SK-N-SH (cell line): ENCODE measurements around the gene SPINT2. TPM values are rescaled to one million over a fixed set of nuclear protein-coding genes. Genes with fewer than 3 reads are reported as not detected.

Experiments used
- CTCF ChIA-PET: fragments of 300-600, 350-600 bp; formaldehyde crosslinking; extraction: SDS; loops from one replicate; lab custom pipeline; 2021; lab: Yijun Ruan, JAX
- POLR2A ChIA-PET: fragments of 350-600 bp; sonication (Branson Sonifier 250); formaldehyde crosslinking; extraction: SDS; loops from one replicate; lab custom pipeline; 2020; ENCODE audit warnings: antibody characterized with exemption, inconsistent platforms; lab: Yijun Ruan, JAX
- DNase-seq: peaks from one replicate; pipeline ENCODE4 v3.0.0; 2012
- H2AFZ ChIP-seq: fragments of 200-600 bp; sonication (generic); 2 replicates; pipeline ENCODE4 v1.8.1; 2016; ENCODE audit warnings: antibody characterized with exemption, mild to moderate bottlenecking, low read depth
- H3F3A ChIP-seq: fragments of 200-600 bp; sonication (generic); replicated peaks from 2 replicates; pipeline ENCODE3; 2016; ENCODE audit warnings: antibody characterized with exemption, mild to moderate bottlenecking; ENCODE audit not compliant: insufficient read depth
- H3K27ac ChIP-seq, 2 experiments: fragments of 200-500 bp in 1 of 2; fragments of 200-600 bp in 1 of 2; sonication (Bioruptor generic) in 1 of 2; sonication (generic), shearing (Covaris generic) in 1 of 2; 2 replicates each; pipeline versions ENCODE4 v1.5.1 to v1.6.1; 2014 to 2016; ENCODE audit warnings: low read depth in 2 of 2, inconsistent platforms in 1 of 2, low read length in 1 of 2, mild to moderate bottlenecking in 1 of 2, mixed read lengths in 1 of 2
- H3K27me3 ChIP-seq: fragments of 200-600 bp; sonication (generic), shearing (Covaris generic); 2 replicates; pipeline ENCODE4 v1.6.1; 2016; ENCODE audit warnings: mixed run types; ENCODE audit not compliant: insufficient read depth
- H3K36me3 ChIP-seq, 2 experiments: fragments of 200-500 bp in 1 of 2; fragments of 200-600 bp in 1 of 2; sonication (Bioruptor generic) in 1 of 2; sonication (generic) in 1 of 2; replicated peaks in 1 of 2; 2 replicates each; pipeline versions ENCODE3 to v1.5.1; 2014 to 2016; ENCODE audit warnings: low read length in 1 of 2, mild to moderate bottlenecking in 1 of 2; ENCODE audit not compliant: insufficient read depth in 2 of 2, control insufficient read depth in 1 of 2
- H3K4me1 ChIP-seq, 2 experiments: fragments of 200-500 bp in 1 of 2; fragments of 200-600 bp in 1 of 2; sonication (Bioruptor generic) in 1 of 2; sonication (generic), shearing (Covaris generic) in 1 of 2; 2 replicates each; pipeline versions ENCODE4 v1.5.1 to v1.6.1; 2014 to 2016; ENCODE audit warnings: low read depth in 1 of 2, low read length in 1 of 2, mixed run types in 1 of 2; ENCODE audit not compliant: insufficient read depth in 2 of 2, control insufficient read depth in 1 of 2
- H3K4me2 ChIP-seq: fragments of 200-600 bp; sonication (generic), shearing (Covaris generic); 2 replicates; pipeline ENCODE4 v1.6.1; 2017; ENCODE audit warnings: mixed run types
- H3K4me3 ChIP-seq, 2 experiments: fragments of 200-500 bp in 1 of 2; fragments of 200-600 bp in 1 of 2; sonication (Bioruptor generic) in 1 of 2; sonication (generic), shearing (Covaris generic) in 1 of 2; 2 replicates each; pipeline versions ENCODE4 v1.5.1 to v1.8.1; 2014 to 2016; ENCODE audit warnings: low read depth in 2 of 2, inconsistent platforms in 1 of 2, low read length in 1 of 2, mild to moderate bottlenecking in 1 of 2, mixed read lengths in 1 of 2, moderate library complexity in 1 of 2
- H3K79me2 ChIP-seq: fragments of 200-600 bp; sonication (generic); 2 replicates; pipeline ENCODE4 v1.8.1; 2017; ENCODE audit warnings: mild to moderate bottlenecking; ENCODE audit not compliant: insufficient read depth
- H3K9ac ChIP-seq: fragments of 200-600 bp; sonication (generic); 2 replicates; pipeline ENCODE4 v1.6.1; 2017; ENCODE audit warnings: mixed run types
- H3K9me2 ChIP-seq: fragments of 200-600 bp; sonication (generic); 2 replicates; pipeline ENCODE4 v1.6.1; 2017; ENCODE audit warnings: mixed run types
- H3K9me3 ChIP-seq: fragments of 200-600 bp; sonication (generic); 2 replicates; pipeline ENCODE4 v1.6.1; 2017; ENCODE audit warnings: mixed run types, mild to moderate bottlenecking, moderate library complexity
- H4K20me1 ChIP-seq: fragments of 200-600 bp; sonication (generic); 2 replicates; pipeline ENCODE4 v1.6.1; 2017; ENCODE audit warnings: mild to moderate bottlenecking, mixed run types; ENCODE audit not compliant: insufficient read depth
- CHD2 ChIP-seq: fragments of 150-350 bp; IDR thresholded peaks from 2 replicates; pipeline ENCODE4 v1.6.1; 2018; ENCODE audit warnings: low read length; ENCODE audit not compliant: partially characterized antibody
- ELF1 ChIP-seq: IDR thresholded peaks from 2 replicates; pipeline ENCODE4 v1.4.0; 2012
- EP300 ChIP-seq, 2 experiments: IDR thresholded peaks; 2 replicates each; pipeline versions ENCODE4 v1.4.0 to v1.6.1; 2012; ENCODE audit warnings: borderline replicate concordance in 1 of 2, low read depth in 1 of 2, low read length in 1 of 2
- FOXM1 ChIP-seq: IDR thresholded peaks from 2 replicates; pipeline ENCODE4 v1.4.0; 2012; ENCODE audit warnings: low read depth, mild to moderate bottlenecking
- GABPA ChIP-seq: IDR thresholded peaks from 2 replicates; pipeline ENCODE4 v1.4.0; 2012; ENCODE audit warnings: low read depth, mild to moderate bottlenecking
- GATA2 ChIP-seq: sonication (generic); formaldehyde crosslinking; IDR thresholded peaks from 2 replicates; pipeline ENCODE4 v1.5.0; 2020; ENCODE audit warnings: mild to moderate bottlenecking, missing genetic modification reagents
- JUND ChIP-seq: IDR thresholded peaks from 2 replicates; pipeline ENCODE4 v1.4.0; 2012
- MAX ChIP-seq: IDR thresholded peaks from 2 replicates; pipeline ENCODE4 v1.4.0; 2012; ENCODE audit warnings: low read depth
- MXI1 ChIP-seq: IDR thresholded peaks from 2 replicates; pipeline ENCODE4 v1.6.1; 2012; ENCODE audit warnings: mild to moderate bottlenecking, low read depth, low read length, improper control_type of control experiment
- NFIC ChIP-seq: IDR thresholded peaks from 2 replicates; pipeline ENCODE4 v1.4.0; 2012; ENCODE audit warnings: borderline replicate concordance
- NRF1 ChIP-seq: IDR thresholded peaks from 2 replicates; pipeline ENCODE4 v1.6.1; 2012; ENCODE audit warnings: low read depth, mild to moderate bottlenecking, low read length
- POLR2AphosphoS5 ChIP-seq: IDR thresholded peaks from 2 replicates; pipeline ENCODE4 v1.6.1; 2012; ENCODE audit warnings: low read depth, low read length
- RAD21 ChIP-seq: IDR thresholded peaks from 2 replicates; pipeline ENCODE4 v1.6.1; 2012; ENCODE audit warnings: mild to moderate bottlenecking, low read length
- REST ChIP-seq: IDR thresholded peaks from 2 replicates; pipeline ENCODE4 v1.6.1; 2012; ENCODE audit warnings: mild to moderate bottlenecking, low read depth, low read length, moderate library complexity
- RFX5 ChIP-seq: IDR thresholded peaks from 2 replicates; pipeline ENCODE4 v1.6.1; 2012; ENCODE audit warnings: mild to moderate bottlenecking, improper control_type of control experiment, low read length
- SMC3 ChIP-seq: IDR thresholded peaks from 2 replicates; pipeline ENCODE4 v1.6.1; 2012; ENCODE audit warnings: low read depth, low read length, improper control_type of control experiment
- TAF1 ChIP-seq: IDR thresholded peaks from 2 replicates; pipeline ENCODE4 v1.6.1; 2012; ENCODE audit warnings: low read depth, mild to moderate bottlenecking, low read length, moderate library complexity, borderline replicate concordance
- TCF12 ChIP-seq: IDR thresholded peaks from 2 replicates; pipeline ENCODE4 v1.4.0; 2012
- USF1 ChIP-seq: IDR thresholded peaks from 2 replicates; pipeline ENCODE4 v1.4.0; 2012; ENCODE audit warnings: low read depth, borderline replicate concordance
- USF2 ChIP-seq: fragments of 150-350 bp; IDR thresholded peaks from 2 replicates; pipeline ENCODE4 v1.6.1; 2017; ENCODE audit warnings: antibody characterized with exemption, low read length, low read depth, borderline replicate concordance
- WGBS: methylation state at CpG from one replicate; pipeline ENCODE4 v1.1.6; 2017; ENCODE audit warnings: low lambda C conversion rate; 5-methylcytosine and 5-hydroxymethylcytosine counted together
- polyA plus RNA-seq, 3 experiments: library from polyadenylated mRNA; depleted of rRNA; stranded (reverse); fragments of >200 nt; gene quantifications; 2 replicates each; pipeline ENCODE4 v1.2.3, GENCODE V29; 2012

Gene SPINT2
- polyA plus RNA-seq, 1 of the 3 experiments (the other 2 are of a cell fraction): 1.0 TPM

- H3K9me2 ChIP-seq: no peaks in the 10 kb centered on the region
- no peak for TF ChIP-seq GABPA
- TF ChIP-seq POLR2AphosphoS5: no peak
- no peak for TF ChIP-seq MAX
- TF ChIP-seq RAD21: no peak
- no peak for TF ChIP-seq GATA2 (CRISPR knock-in tag)
- TF ChIP-seq MXI1: no peak
- TF ChIP-seq ELF1: no peak
- no peak for TF ChIP-seq NFIC
- TF ChIP-seq RFX5: no peak
- TF ChIP-seq FOXM1: no peak
- TF ChIP-seq EP300 (IDR thresholded peaks at IDR 0.05; ENCODE audit: borderline replicate concordance in 1 of 2, low read depth in 1 of 2, low read length in 1 of 2): no peak
- TF ChIP-seq TCF12: no peak
- TF ChIP-seq JUND: no peak
- TF ChIP-seq USF2: no peak
- TF ChIP-seq SMC3: no peak
- TF ChIP-seq TAF1: no peak
- TF ChIP-seq NRF1: no peak
- no peak for TF ChIP-seq USF1
- no peak for TF ChIP-seq CHD2
- TF ChIP-seq REST: no peak
- TF ChIP-seq, all 33 proteins: peak for 0
- Histone ChIP-seq H3K4me2 (no peak overlapping the region), H2AFZ (no peak overlapping the region), H4K20me1 (no peaks in the 10 kb centered on the region), H3K36me3 (no peaks in the 10 kb centered on the region), H3K9me3 (no peaks in the 10 kb centered on the region), H3K79me2 (no peaks in the 10 kb centered on the region), H3K9ac (no peak overlapping the region), H3K27ac (no peak overlapping the region), H3K27me3 (no peaks in the 10 kb centered on the region; the same call in 1 of the 2 replicates), H3K4me3 (no peak overlapping the region), H3F3A (no peaks in the 10 kb centered on the region), H3K4me1 (peaks cover 0 to 16% of the 10 kb centered on the region in 2 experiments; a peak in 2 of 4 replicates)
- ChIA-PET CTCF (interaction anchor here (0.8 to 4.2 kb wide), 8 partner anchors 17 to 349 kb away, joined by 3 to 24 read pairs (median 6); partner anchors contain the start of gene CATSPERG), POLR2A (no interaction called here)
- 83% methylated on average over 18 of the region's 18 CpGs for WGBS
- no peak for DNase-seq
These were observed 13.4 kb upstream of the SPINT2 start for GRCh38 chr19:38250821-38251563.
